GM18505 (cell line): ENCODE results near the gene KRT28.
"Not testable (repeated sequence)": the region's sequence is repeated elsewhere in the genome, so short reads cannot be mapped to it uniquely, and the experiment has no call there.

Experiments used
- ATAC-seq: cut with Tn5 transposase; IDR thresholded peaks from one replicate; pipeline ENCODE4 v1.9.1; 2021; ENCODE audit not compliant: unreplicated experiment
- POLR2A ChIP-seq: IDR thresholded peaks from 4 replicates; pipeline ENCODE4 v1.6.1; 2011; ENCODE audit warnings: borderline replicate concordance; ENCODE audit not compliant: insufficient read depth, insufficient read length; ENCODE audit errors: extremely low read depth

Gene KRT28

DNA sequence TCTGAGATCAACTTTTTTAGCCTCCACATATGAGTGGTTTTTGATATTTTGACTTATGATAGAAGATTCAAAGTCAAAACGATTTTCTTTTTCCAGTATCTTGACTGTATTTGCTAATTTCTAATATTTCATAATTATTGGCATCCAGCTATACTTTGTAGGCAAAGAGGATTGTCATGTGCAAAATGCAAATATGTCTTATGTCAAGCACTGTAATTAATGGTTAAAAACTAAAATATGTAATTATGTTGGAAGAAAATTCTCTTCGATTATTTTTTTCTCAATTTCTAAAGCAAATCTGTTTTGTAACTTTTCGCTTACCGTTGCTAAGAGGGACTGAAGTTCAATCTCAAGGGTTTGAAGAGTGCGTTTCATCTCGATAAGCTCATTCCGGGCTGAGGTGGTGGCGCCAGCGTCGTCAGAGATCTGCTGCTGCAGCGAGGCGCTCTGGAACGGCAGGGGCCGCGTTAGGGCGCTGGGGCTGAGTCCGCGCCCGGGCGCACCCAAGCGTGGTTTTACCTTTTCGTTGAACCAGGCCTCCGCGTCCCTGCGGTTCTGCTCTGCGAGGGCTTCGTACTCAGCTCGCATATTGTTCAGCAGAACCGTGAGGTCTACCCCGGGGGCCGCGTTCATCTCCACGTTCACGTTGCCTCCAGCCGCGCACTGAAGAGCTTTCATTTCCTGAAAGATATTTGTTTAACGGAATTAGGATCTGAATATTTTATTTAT lies 20.4 kb downstream of the KRT28 start:
- no peak for ATAC-seq
- TF ChIP-seq POLR2A = no peak

DNA sequence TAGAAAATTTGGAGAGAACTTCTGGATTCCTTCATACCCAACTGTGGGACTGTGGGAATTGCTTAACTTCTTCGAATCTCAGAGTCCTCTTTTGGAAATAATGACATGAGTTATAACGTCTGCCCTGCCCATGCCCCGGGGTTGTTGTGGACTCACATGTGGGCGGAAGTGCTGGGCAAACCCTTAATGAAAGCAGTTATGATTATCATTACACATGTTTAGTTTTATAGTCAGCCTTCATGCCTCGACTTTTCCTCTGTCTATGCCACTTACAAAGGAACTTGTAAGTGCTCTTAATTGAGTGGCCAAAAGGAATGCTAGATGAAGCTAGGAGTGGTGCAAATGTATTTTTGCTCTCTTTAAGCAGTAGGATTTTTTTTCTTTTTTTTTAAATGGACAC lies 21.3 kb downstream of the KRT28 start:
- no peak for TF ChIP-seq POLR2A
- no peak for ATAC-seq

DNA sequence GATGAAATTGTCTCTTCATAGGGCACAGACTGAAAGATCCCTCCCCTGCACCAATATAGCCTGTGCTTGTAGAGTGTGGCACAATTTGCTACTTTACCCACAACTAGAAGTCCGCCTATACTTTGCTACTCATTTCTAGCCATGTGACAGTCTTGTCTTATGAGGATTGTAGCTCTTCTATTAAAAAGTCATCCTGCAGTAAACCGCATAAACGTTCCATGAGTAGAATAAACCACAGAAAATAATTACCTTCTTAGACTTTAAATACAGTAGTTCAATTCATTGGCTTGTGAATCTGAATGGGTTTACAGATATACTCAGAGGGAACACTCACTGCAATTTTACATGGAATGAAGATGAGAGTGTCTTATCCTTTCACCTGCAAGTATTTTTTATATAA lies 21.8 kb downstream of the KRT28 start:
- ATAC-seq = no peak
- TF ChIP-seq POLR2A = no peak

DNA sequence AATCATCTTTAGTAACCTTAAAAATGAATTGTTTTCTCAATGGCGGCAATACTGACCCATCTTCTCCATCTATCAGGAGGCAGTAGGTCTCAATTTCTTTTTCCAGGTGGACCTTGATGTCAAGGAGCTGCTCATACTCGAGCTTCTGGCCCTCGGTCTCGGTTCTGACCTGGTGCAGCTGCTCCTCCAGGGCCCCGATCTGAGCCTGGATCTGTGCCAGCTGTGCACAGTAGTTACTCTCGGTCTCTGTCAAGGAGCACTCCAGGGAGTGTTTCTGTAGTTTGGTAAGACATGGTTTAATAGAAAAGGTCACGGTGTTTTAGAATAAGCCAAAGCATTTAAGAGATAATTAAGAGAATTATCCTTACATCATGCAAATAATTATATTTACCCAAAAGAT lies 22.3 kb downstream of the KRT28 start:
- no peak for ATAC-seq
- no peak for TF ChIP-seq POLR2A

DNA sequence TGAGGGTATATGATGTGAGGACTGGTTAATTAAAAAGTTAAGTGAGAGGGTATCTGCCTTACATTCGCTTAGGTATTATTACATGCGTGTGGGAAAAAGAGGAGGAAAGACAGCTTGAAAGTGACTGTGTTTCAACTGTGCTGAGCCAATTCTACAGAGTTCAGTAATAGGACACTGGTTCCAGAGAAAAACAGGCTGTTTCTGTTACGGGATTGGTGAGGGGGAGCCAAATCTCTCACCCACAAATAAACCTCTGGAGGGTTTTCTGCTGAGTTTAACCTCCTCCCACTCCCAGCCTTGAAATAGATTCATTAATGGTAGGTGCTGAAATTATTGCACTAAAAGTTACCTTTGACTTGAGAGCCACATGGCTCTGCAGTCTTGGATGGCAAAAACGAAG lies 23.8 kb downstream of the KRT28 start:
- TF ChIP-seq POLR2A = no peak
- no peak for ATAC-seq

DNA sequence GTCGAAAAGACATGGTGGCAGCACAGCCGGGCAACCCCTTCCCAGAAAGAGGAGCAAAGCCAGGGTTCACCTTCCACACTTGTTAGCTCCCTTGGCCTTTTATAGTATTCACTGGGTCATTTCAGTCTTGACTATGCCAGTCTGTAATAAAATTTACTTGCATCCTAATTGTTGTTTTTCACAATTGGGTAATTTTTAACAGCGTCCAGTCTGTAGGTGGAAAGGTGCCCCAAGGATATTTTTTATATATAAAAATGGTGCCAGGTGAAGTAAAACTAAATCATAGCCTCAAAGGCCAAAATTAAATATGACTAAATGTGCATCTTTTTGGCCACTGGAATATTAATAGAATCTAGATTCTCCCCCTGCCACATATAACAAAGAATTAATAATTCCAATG lies 27.7 kb downstream of the KRT28 start, which contains the start of gene KRT26:
Gene KRT26, minus strand, starts transcription at position 101 of the 400 bp plus-strand sequence. Its CDS starts 88 bp downstream, at position 13.
- TF ChIP-seq POLR2A = no peak

DNA sequence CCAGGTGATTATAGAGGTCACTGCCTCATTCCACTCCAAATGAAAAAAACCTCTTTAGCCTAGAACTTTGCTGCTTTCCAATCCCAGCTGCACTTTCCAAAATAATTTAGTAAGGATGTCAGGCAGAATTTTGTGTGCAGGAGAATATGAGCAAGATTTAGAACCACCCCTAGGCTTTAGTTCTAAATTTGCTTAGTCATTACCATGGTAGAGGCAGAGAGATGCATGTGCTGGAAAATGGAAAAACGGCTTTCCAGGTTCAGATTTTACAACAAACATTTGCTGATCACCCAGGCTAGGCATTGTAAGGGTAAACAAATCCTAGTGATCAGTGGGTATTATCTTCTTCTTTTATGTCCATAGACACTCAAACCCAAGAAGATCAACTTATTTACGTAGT lies 34.1 kb downstream of the KRT28 start:
- no peak for ATAC-seq

More for the DNA sequence above, 27.7 kb downstream of the KRT28 start, which contains the start of gene KRT26:
- no peak for ATAC-seq

DNA sequence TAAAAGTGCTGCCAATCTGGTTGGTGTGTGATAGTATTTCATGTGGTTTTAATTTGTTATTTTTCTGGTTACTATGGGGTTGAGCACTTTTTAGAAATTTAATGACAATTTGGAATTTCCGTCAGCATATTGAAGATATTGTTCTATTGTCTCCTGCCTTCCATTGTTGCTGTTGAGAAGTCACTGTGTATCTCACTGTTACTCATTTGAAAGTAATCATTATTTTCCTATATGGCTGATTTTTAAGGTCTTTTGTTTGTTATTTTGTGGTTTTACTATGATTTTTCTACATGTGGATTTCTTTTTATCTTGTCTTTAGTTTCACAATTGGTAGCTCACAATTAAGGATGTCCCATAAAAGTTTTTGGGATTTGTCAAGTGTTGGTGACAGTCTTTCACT lies 36.0 kb downstream of the KRT28 start:
- ATAC-seq = no peak
- TF ChIP-seq POLR2A = no peak

More for the DNA sequence above, 34.1 kb downstream of the KRT28 start:
- no peak for TF ChIP-seq POLR2A

DNA sequence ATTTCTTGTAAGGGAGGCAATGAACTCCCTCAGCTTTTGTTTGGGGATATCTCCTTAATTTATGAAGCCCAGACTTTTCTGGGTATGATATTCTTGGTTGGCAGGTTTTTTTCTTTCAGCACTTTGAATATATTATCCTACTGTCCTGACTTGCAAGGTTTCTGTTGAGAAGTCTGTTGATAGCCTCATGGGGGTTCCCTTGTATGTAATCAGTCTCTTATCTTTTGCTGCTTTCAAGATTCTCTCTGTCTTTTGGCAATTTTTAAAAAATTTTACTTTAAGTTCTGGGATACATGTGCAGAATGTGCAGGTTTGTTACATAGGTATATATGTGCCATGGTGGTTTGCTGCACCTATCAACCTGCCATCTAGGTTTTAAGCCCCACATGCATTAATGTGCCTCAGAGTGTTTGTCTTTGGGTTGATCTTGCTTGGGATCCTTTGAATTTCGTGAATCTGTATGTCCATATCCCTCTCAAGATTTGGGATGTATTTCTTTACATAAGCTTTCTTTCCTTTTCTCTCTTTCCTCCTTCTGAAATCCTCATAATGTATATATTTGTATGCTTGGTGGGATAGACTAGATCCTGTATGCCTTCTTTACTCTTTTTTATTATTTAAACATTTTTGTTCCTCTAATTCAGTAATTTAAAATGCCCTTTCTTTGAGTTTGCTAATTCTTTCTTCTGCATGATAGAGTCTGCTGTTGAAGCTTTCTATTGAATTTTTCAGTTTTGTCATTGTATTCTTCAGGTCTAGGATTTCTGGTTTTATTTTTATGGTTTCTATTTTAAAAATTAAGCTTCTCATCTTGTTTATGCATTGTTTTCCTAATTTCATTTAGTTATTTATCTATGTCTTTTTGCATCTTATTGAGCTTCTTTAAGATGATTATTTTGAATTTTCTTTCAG lies 39.4 kb downstream of the KRT28 start:
- no peak for ATAC-seq
- TF ChIP-seq POLR2A = no peak

DNA sequence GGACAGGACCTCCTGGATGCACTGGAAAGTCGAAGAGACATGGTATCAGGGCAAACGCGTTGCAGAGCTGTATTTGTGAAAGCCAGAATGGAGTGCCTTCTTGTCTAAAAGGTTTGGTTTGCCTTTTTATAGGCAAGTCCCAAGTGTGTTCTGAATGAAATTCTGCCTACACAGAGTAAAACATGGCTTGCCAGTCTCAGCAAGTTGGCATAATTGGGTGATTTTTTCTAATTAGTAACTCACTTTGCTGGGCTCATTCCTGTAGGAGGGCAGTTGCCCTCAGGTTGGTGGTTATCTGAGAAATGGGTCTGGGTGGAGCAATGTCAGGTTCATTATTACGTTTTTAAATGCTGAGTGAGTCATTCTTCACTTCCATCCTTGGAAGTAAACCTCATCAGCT lies 44.5 kb downstream of the KRT28 start, which contains the start of gene KRT25:
Gene KRT25, minus strand, starts transcription at position 101 of the 400 bp plus-strand sequence. Its CDS starts 60 bp downstream, at position 41.
- no peak for TF ChIP-seq POLR2A
- no peak for ATAC-seq

DNA sequence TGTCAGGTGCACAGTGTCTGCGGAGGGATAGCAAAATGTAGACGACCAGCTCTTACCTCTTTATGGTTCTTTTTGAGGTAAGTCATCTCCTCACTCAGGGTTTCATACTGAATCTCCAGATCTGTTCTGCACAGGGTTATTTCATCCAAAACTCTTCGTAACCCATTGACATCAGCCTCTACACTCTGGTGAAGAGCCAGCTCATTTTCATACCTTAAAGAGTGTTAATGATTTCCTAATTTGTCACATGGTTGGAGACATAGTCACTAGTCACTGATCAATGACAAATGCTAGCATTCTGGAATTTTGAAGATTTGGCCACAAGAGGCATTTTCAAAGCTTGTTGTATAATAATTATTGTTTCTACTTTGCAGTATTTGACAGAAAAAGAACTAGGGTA lies 46.0 kb downstream of the KRT28 start:
- no peak for ATAC-seq
- no peak for TF ChIP-seq POLR2A

DNA sequence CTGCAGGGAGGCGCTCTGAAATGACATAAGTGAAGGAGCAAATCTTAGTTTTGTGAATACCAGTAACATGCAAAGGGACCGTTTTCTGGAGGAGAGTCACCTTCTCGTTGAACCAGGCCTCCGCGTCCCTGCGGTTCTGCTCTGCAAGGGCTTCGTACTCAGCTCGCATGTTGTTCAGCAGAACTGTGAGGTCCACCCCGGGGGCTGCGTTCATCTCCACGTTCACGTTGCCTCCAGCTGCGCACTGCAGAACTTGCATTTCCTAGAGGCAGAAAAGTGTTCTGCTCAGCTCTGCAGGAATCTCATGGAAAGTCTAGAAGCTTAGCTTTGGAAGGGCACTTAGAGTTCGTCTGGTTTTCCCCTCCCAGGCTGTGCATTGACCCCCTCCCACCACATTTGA lies 48.7 kb downstream of the KRT28 start:
- TF ChIP-seq POLR2A = no peak
- ATAC-seq = no peak

DNA sequence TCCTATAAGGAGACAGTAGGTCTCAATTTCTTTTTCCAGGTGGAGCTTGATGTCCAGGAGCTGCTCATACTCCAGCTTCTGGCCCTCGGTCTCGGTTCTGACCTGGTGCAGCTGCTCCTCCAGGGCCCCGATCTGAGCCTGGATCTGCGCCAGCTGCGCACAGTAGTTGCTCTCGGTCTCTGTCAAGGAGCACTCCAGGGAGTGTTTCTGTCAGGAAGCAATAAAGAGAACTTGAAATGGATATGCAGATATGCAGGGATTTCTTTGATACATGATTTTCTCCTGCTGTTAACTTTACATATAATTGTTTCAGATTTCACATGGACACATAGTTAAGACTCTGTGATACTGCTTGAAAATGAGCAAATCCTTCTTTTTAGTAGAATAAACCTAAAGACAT lies 49.4 kb downstream of the KRT28 start:
- no peak for TF ChIP-seq POLR2A
- ATAC-seq = no peak

DNA sequence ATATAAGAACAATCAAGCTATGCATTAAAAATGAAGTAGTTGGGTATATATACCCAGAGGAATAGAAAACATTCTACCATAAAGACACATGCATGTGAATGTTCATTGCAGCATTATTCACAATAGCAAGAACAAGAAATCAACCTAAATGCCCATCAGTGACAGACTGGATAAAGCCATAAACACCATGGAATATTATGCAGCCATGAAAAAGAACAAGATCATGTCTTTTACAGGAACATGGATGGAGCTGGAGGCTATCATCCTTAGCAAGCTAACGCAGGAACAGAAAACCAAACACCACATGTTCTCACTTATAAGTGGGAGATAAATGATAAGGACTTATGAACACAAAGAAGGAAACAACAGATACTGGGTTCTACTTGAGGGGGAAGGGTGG lies 51.1 kb downstream of the KRT28 start:
- ATAC-seq = not testable (repeated sequence)
